ENCODE data around the gene CLCA1. TPM values are rescaled to one million over a fixed set of nuclear protein-coding genes. Genes with fewer than 3 reads are reported as not detected.

CLCA1 gene
- total RNA-seq, 1 experiment from 2014 or later = not detected

DNA sequence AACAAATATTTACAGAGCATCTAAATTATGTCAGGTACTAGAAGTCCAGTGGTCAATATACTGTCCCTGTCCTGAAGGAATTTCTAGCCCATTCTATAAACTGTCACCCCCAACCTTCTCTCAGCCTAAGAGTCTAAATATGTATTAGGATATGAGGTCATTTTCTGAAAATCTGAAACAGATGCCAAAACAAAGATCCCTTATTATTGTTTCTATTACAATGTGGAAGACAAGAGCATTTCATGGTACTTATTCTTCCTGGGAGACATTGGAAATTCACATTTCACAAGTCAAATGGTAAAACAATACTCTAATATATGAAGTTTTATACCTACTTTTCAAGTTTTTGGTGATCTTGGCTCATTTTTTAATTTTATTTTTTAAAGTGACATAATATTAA is 2.6 kb downstream of the CLCA1 start:
- no peak overlapping the region for H3K4me2 ChIP-seq (ENCODE audit: low read length)
- no peak overlapping the region for H3K27ac ChIP-seq (ENCODE audit: low read length)
- H3K4me1 ChIP-seq (ENCODE audit: insufficient read depth, low read length) = no peaks in the 10 kb centered on the region
- no peak overlapping the region for H3K9ac ChIP-seq (ENCODE audit: low read length)
- H3K9me3 ChIP-seq (ENCODE audit: low read length) = no peaks in the 10 kb centered on the region
- ATAC-seq = no peak
- no peaks in the 10 kb centered on the region for H4K20me1 ChIP-seq (ENCODE audit: low read length)
- H3K36me3 ChIP-seq (ENCODE audit: low read depth, low read length) = no peaks in the 10 kb centered on the region
- H3K27me3 ChIP-seq (ENCODE audit: low read length) = no peaks in the 10 kb centered on the region
- no peaks in the 10 kb centered on the region for H3K9me2 ChIP-seq (replicated peaks; ENCODE audit: low read length)
- no TSS peak for BruUV-seq (replicated peaks)
- intact Hi-C loops (cut with micrococcal nuclease) = no loop called here
- no peaks in the 10 kb centered on the region for H3K79me2 ChIP-seq (ENCODE audit: low read length)
- H3F3A ChIP-seq (ENCODE audit: low read length, unreplicated experiment) = no peaks in the 10 kb centered on the region
- no peak for DNase-seq
- no peak overlapping the region for H3K4me3 ChIP-seq (ENCODE audit: low read length)
- POLR2A ChIA-PET (ENCODE audit: unreplicated experiment) = no interaction called here
- CTCF ChIA-PET = no interaction called here
- H2AFZ ChIP-seq (ENCODE audit: low read length) = no peak overlapping the region
- TF ChIP-seq EZH2 (IDR thresholded peaks at IDR 0.05; ENCODE audit: low read length, unreplicated experiment) (no peak), EZH2phosphoT487 (IDR thresholded peaks at IDR 0.05; ENCODE audit: borderline replicate concordance, low read length) (no peak)
- TF ChIP-seq, protein P1, sequence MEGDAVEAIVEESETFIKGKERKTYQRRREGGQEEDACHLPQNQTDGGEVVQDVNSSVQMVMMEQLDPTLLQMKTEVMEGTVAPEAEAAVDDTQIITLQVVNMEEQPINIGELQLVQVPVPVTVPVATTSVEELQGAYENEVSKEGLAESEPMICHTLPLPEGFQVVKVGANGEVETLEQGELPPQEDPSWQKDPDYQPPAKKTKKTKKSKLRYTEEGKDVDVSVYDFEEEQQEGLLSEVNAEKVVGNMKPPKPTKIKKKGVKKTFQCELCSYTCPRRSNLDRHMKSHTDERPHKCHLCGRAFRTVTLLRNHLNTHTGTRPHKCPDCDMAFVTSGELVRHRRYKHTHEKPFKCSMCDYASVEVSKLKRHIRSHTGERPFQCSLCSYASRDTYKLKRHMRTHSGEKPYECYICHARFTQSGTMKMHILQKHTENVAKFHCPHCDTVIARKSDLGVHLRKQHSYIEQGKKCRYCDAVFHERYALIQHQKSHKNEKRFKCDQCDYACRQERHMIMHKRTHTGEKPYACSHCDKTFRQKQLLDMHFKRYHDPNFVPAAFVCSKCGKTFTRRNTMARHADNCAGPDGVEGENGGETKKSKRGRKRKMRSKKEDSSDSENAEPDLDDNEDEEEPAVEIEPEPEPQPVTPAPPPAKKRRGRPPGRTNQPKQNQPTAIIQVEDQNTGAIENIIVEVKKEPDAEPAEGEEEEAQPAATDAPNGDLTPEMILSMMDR (conservative IDR thresholded peaks at IDR 0.05; ENCODE audit: low read depth, low read length) = no peak

DNA sequence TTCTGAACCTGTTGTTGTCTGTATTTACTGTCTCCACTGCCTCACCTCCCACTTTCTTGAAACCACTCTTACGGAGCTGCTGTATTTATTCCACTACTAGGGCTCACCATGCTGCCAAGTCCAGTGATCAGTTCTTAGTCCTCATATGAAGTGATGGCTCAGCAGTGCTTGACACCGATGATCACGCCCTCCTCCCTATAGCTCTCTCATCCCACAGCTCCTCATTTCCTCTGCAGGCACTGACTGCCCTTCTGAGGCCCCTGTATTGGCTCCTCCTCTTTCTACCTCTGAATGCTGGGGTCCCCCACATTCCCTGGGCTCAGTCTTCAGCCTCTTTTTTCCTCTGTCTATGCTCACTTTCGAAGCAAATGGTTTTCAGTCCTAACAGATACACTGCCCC is 3.4 kb downstream of the CLCA1 start:
- H3K9me3 ChIP-seq (ENCODE audit: low read length) = no peaks in the 10 kb centered on the region
- POLR2A ChIA-PET (ENCODE audit: unreplicated experiment) = no interaction called here

DNA sequence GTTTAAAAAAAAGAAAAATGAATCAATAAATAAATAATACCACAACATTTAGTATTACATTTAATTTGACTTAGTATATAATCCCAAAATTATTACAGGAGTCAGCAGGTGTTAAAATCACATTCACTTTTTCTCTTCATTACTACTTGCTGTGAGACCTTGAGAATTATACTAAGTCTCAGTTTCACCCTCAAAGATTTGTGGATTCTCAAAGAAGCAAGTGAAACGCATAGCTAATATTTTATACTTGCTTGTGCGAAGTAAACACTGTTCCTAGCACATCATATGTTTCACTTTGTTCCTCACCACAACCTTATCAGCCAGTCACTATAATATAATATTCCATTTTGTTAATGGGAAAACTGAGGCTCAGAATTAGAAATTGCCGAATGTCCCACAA is 4.0 kb downstream of the CLCA1 start:
- TF ChIP-seq EZH2 (IDR thresholded peaks at IDR 0.05; ENCODE audit: low read length, unreplicated experiment) = no peak
- no peak for TF ChIP-seq EZH2phosphoT487 (IDR thresholded peaks at IDR 0.05; ENCODE audit: borderline replicate concordance, low read length)
- TF ChIP-seq, protein P1 (conservative IDR thresholded peaks at IDR 0.05; ENCODE audit: low read depth, low read length) = no peak
- DNase-seq (no peak), ATAC-seq (no peak)
- Histone ChIP-seq H2AFZ (ENCODE audit: low read length) (no peak overlapping the region), H3K4me3 (ENCODE audit: low read length) (no peak overlapping the region), H3K4me1 (ENCODE audit: insufficient read depth, low read length) (no peaks in the 10 kb centered on the region), H4K20me1 (ENCODE audit: low read length) (no peaks in the 10 kb centered on the region), H3K9ac (ENCODE audit: low read length) (no peak overlapping the region), H3K9me3 (ENCODE audit: low read length) (no peaks in the 10 kb centered on the region), H3F3A (ENCODE audit: low read length, unreplicated experiment) (no peaks in the 10 kb centered on the region), H3K36me3 (ENCODE audit: low read depth, low read length) (no peaks in the 10 kb centered on the region), H3K4me2 (ENCODE audit: low read length) (no peak overlapping the region), H3K79me2 (ENCODE audit: low read length) (no peaks in the 10 kb centered on the region), H3K27ac (ENCODE audit: low read length) (no peak overlapping the region), H3K27me3 (ENCODE audit: low read length) (no peaks in the 10 kb centered on the region), H3K9me2 (replicated peaks; ENCODE audit: low read length) (no peaks in the 10 kb centered on the region)
- POLR2A ChIA-PET (ENCODE audit: unreplicated experiment) = no interaction called here
- CTCF ChIA-PET = interaction anchor here (0.8 kb wide), 1 partner anchor 43 kb away, joined by 3 read pairs; no protein-coding TSS in a partner anchor
- intact Hi-C loops (cut with micrococcal nuclease) = no loop called here
- no TSS peak for BruUV-seq (replicated peaks)

More for the DNA sequence above, 3.4 kb downstream of the CLCA1 start:
- intact Hi-C loops (cut with micrococcal nuclease) = no loop called here
- H3K27me3 ChIP-seq (ENCODE audit: low read length) = no peaks in the 10 kb centered on the region
- no peak overlapping the region for H3K4me2 ChIP-seq (ENCODE audit: low read length)
- H4K20me1 ChIP-seq (ENCODE audit: low read length) = no peaks in the 10 kb centered on the region
- DNase-seq (no peak), ATAC-seq (no peak)
- no peaks in the 10 kb centered on the region for H3F3A ChIP-seq (ENCODE audit: low read length, unreplicated experiment)
- no peaks in the 10 kb centered on the region for H3K9me2 ChIP-seq (replicated peaks; ENCODE audit: low read length)
- H2AFZ ChIP-seq (ENCODE audit: low read length) = no peak overlapping the region
- no peak for TF ChIP-seq EZH2phosphoT487 (IDR thresholded peaks at IDR 0.05; ENCODE audit: borderline replicate concordance, low read length)
- TF ChIP-seq, protein P1 (conservative IDR thresholded peaks at IDR 0.05; ENCODE audit: low read depth, low read length) = no peak
- no peak for TF ChIP-seq EZH2 (IDR thresholded peaks at IDR 0.05; ENCODE audit: low read length, unreplicated experiment)
- H3K4me1 ChIP-seq (ENCODE audit: insufficient read depth, low read length) = no peaks in the 10 kb centered on the region
- H3K36me3 ChIP-seq (ENCODE audit: low read depth, low read length) = no peaks in the 10 kb centered on the region
- H3K27ac ChIP-seq (ENCODE audit: low read length) = no peak overlapping the region
- H3K4me3 ChIP-seq (ENCODE audit: low read length) = no peak overlapping the region
- no TSS peak for BruUV-seq (replicated peaks)
- CTCF ChIA-PET = interaction anchor here (0.8 kb wide), 1 partner anchor 42 kb away, joined by 3 read pairs; no protein-coding TSS in a partner anchor
- H3K79me2 ChIP-seq (ENCODE audit: low read length) = no peaks in the 10 kb centered on the region
- H3K9ac ChIP-seq (ENCODE audit: low read length) = no peak overlapping the region
